GM12892 (cell line): Measurements from ENCODE around the gene DENND4C.
"Not testable (repeated sequence)": the region's sequence is repeated elsewhere in the genome, so short reads cannot be mapped to it uniquely, and the experiment has no call there.

ENCODE experiments used
- DNase-seq: peaks from one replicate; pipeline ENCODE4 v3.0.0; 2011; ENCODE audit not compliant: insufficient read length
- FAIRE-seq: peaks from 2 replicates; lab custom pipeline; 2011; peaks lifted over from hg19 to GRCh38; lab: Jason Lieb, UNC
- POLR2A ChIP-seq: IDR thresholded peaks from 2 replicates; pipeline ENCODE4 v1.6.1; 2011; ENCODE audit warnings: low read depth, low read length, control low read depth
- POLR2AphosphoS5 ChIP-seq: IDR thresholded peaks from 2 replicates; pipeline ENCODE4 v1.6.1; 2011; ENCODE audit warnings: low read depth, low read length, control low read depth
- TAF1 ChIP-seq: IDR thresholded peaks from 2 replicates; pipeline ENCODE4 v1.6.1; 2011; ENCODE audit warnings: low read depth, mild to moderate bottlenecking, control low read depth, low read length, borderline replicate concordance

DENND4C gene

DNA sequence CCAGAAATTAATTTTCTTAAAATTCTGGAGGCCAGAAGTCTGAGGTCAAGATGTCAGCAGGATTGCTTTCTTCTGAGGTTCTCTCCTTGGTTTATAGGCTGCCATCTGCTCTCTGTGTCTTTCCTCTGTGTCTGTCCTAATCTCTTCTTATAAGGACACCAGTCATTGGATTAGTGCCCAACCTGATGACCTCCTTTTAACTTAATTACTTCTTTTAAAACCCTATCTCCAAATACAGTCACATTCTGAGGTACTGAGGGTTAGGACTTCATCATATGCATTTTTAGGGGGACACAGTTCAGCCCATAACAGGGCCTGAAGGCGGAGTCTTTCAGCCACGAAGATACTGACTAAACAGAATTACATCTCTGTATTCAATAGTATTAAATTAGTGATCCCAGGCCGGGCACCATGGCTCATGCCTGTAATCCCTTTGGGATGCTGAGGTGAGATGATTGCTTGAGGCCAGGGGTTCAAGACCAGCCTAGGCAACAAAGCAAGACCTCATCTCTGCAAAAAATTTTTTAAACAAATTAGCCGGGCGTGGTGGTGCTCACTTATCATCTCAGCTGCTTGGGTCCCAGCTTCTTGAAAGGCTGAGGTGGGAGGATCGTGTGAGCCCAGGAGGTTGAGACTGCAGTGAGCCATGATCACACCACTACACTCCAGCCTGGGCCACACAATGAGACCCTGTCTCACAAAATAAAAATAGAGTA is 155.5 kb downstream of the DENND4C start:
- no peak for TF ChIP-seq POLR2AphosphoS5
- TF ChIP-seq POLR2A, result no peak
- no peak for TF ChIP-seq TAF1
- FAIRE-seq (no peak), DNase-seq (no peak)

- FAIRE-seq (no peak), DNase-seq (no peak)
- no peak for TF ChIP-seq TAF1
- TF ChIP-seq POLR2A, result no peak
- TF ChIP-seq POLR2AphosphoS5, result no peak
These were observed 156.1 kb downstream of the DENND4C start for GRCh38 chr9:19386502-19387044.

GRCh38 chr9:19387317-19387716 is 156.8 kb downstream of the DENND4C start:
- FAIRE-seq (no peak), DNase-seq (no peak)
- no peak for TF ChIP-seq POLR2A
- no peak for TF ChIP-seq POLR2AphosphoS5
- TF ChIP-seq TAF1, result no peak

DNA sequence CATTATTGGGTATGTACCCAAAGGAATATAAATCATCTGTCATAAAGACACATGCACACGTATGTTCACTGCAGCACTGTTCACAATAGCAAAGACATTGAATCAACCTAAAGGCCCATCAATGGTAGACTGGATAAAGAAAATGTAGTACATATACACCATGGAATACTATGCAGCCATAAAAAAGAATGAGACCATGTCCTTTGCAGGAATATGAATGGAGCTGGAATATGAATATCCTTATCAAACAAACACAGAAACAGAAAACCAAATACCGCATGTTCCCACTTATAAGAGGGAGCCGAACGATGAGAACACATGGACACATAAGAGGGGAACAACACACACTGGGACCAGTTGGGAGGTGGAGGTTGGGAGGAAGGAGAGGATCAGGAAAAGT is 159.0 kb downstream of the DENND4C start:
- FAIRE-seq, DNase-seq: not testable (repeated sequence)

GRCh38 chr9:19397845-19398244 is 167.4 kb downstream of the DENND4C start:
- TF ChIP-seq POLR2AphosphoS5 (no peak), TAF1 (no peak), POLR2A (no peak)
- no peak for DNase-seq
- FAIRE-seq, result no peak

DNA sequence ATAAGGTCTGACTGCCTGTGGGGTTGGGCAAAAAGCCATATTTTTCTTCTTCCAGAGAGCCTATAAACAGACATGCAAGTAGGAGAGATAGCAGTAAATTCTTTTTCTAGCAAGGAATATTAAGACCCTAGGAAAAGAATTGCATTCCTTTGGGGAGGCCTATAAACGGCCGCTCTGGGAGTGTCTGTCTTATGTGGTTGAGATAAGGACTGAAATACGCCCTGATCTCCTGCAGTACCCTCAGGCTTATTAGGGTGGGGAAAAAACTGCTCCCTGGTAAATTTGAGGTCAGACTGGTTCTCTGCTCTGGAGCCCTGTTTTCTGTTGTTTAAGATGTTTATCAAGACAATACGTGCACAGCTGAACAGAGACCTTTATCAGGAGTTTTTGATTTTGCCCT is 172.7 kb downstream of the DENND4C start:
- not testable (repeated sequence) for DNase-seq, FAIRE-seq

GRCh38 chr9:19404283-19405075 is 174.0 kb downstream of the DENND4C start:
- no peak for DNase-seq
- FAIRE-seq, result no peak
- TF ChIP-seq TAF1 (no peak), POLR2A (no peak), POLR2AphosphoS5 (no peak)

- no peak for DNase-seq
- no peak for FAIRE-seq
These were observed 175.3 kb downstream of the DENND4C start for GRCh38 chr9:19405771-19406170.

GRCh38 chr9:19408316-19408692 is 177.8 kb downstream of the DENND4C start:
- TF ChIP-seq POLR2A (no peak), TAF1 (no peak), POLR2AphosphoS5 (no peak)
- DNase-seq (peak; percentile 18), FAIRE-seq (no peak)

More at GRCh38 chr9:19405771-19406170, 175.3 kb downstream of the DENND4C start:
- TF ChIP-seq TAF1 (no peak), POLR2AphosphoS5 (no peak), POLR2A (no peak)

DNA sequence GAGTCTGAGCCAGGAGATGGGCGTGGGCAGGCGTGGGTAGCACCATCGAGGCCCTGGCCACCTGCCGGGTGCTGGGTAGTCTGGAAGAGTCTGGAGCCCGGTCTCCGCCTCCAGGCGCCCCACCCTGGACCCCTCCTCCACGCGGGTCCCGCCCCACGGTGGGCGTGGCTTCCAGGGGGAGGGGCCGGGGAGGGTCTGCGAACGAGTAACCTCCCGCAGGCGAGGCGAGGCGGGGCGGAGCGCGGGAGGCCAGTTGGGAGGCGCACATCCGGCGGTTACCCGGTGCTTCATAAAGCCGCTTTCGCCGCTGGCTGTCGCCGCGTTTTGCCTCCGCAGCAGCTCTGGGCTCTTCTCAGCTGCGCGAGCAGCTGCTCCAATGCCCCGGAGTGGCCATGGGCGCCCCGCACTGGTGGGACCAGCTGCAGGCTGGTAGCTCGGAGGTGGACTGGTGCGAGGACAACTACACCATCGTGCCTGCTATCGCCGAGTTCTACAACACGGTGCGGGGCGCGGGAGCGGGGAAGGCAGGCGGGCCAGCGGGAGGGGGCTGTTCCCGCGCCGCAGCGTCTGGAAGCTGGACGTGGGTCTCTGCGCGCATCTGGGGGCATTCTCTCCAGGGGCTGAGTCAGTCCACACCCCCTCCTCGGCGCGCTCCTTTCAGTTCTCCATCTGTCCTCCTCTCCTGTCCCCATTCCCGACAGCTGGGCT is 178.4 kb downstream of the DENND4C start, which contains the start of gene ACER2:
Gene ACER2 (plus strand): TSS at position 317 of the 708 bp plus-strand sequence. CDS start 76 bp downstream, at position 393.
- FAIRE-seq, result peak; percentile 97
- TF ChIP-seq POLR2A (peak; percentile 86; the same call in 1 of the 2 replicates), POLR2AphosphoS5 (peak; percentile 77), TAF1 (0 out of 2 replicates have a peak, but pooled peaks have one; percentile 16)
- peak; percentile 91 for DNase-seq
